ENCODE results near the gene SPON1. TPM values are rescaled to one million over a fixed set of nuclear protein-coding genes. Genes with fewer than 3 reads are reported as not detected.

SPON1 gene
- total RNA-seq, 1 experiment from 2014 or later = 6.4 TPM

GRCh38 chr11:14124886-14125285 is 162.4 kb downstream of the SPON1 start:
- Mint-ChIP-seq H3K4me3 (no peak overlapping the region), H3K27me3 (ENCODE audit: low read depth) (no peaks in the 10 kb centered on the region), H3K36me3 (peaks cover 10% of the 10 kb centered on the region), H3K4me1 (no peaks in the 10 kb centered on the region), H3K27ac (no peak overlapping the region), H3K9me3 (peaks cover 20% of the 10 kb centered on the region)
- no peak for DNase-seq (ENCODE audit: low spot score)
- TF ChIP-seq CBFB (CRISPR knock-in tag; IDR thresholded peaks at IDR 0.05; ENCODE audit: low read depth) (no peak), GTF2I (CRISPR knock-in tag; conservative IDR thresholded peaks at IDR 0.05) (no peak), RELA (CRISPR knock-in tag; IDR thresholded peaks at IDR 0.05; ENCODE audit: borderline replicate concordance) (no peak), TCF7 (CRISPR knock-in tag; IDR thresholded peaks at IDR 0.05; ENCODE audit: low read depth) (no peak), ZNF396 (CRISPR knock-in tag; IDR thresholded peaks at IDR 0.05; ENCODE audit: borderline replicate concordance) (no peak), NFATC4 (CRISPR knock-in tag; IDR thresholded peaks at IDR 0.05) (no peak)
- TF ChIP-seq, protein P1, sequence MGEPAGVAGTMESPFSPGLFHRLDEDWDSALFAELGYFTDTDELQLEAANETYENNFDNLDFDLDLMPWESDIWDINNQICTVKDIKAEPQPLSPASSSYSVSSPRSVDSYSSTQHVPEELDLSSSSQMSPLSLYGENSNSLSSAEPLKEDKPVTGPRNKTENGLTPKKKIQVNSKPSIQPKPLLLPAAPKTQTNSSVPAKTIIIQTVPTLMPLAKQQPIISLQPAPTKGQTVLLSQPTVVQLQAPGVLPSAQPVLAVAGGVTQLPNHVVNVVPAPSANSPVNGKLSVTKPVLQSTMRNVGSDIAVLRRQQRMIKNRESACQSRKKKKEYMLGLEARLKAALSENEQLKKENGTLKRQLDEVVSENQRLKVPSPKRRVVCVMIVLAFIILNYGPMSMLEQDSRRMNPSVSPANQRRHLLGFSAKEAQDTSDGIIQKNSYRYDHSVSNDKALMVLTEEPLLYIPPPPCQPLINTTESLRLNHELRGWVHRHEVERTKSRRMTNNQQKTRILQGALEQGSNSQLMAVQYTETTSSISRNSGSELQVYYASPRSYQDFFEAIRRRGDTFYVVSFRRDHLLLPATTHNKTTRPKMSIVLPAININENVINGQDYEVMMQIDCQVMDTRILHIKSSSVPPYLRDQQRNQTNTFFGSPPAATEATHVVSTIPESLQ (CRISPR knock-in tag; IDR thresholded peaks at IDR 0.05) = no peak
- ChIA-PET CTCF (no interaction called here), POLR2A (no interaction called here)
- no peak for ATAC-seq

GRCh38 chr11:14125529-14125928 is 163.0 kb downstream of the SPON1 start:
- Mint-ChIP-seq H3K4me1 (no peaks in the 10 kb centered on the region), H3K9me3 (peaks cover 21% of the 10 kb centered on the region), H3K27ac (no peak overlapping the region), H3K36me3 (peaks cover 10% of the 10 kb centered on the region), H3K4me3 (no peak overlapping the region), H3K27me3 (ENCODE audit: low read depth) (no peaks in the 10 kb centered on the region)
- ChIA-PET CTCF (no interaction called here), POLR2A (no interaction called here)
- TF ChIP-seq, protein P2, sequence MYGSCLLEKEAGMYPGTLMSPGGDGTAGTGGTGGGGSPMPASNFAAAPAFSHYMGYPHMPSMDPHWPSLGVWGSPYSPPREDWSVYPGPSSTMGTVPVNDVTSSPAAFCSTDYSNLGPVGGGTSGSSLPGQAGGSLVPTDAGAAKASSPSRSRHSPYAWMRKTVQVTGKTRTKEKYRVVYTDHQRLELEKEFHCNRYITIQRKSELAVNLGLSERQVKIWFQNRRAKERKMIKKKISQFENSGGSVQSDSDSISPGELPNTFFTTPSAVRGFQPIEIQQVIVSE (CRISPR knock-in tag; IDR thresholded peaks at IDR 0.05; ENCODE audit: borderline replicate concordance) = no peak
- TF ChIP-seq, protein P3, sequence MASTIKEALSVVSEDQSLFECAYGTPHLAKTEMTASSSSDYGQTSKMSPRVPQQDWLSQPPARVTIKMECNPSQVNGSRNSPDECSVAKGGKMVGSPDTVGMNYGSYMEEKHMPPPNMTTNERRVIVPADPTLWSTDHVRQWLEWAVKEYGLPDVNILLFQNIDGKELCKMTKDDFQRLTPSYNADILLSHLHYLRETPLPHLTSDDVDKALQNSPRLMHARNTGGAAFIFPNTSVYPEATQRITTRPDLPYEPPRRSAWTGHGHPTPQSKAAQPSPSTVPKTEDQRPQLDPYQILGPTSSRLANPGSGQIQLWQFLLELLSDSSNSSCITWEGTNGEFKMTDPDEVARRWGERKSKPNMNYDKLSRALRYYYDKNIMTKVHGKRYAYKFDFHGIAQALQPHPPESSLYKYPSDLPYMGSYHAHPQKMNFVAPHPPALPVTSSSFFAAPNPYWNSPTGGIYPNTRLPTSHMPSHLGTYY (CRISPR knock-in tag; IDR thresholded peaks at IDR 0.05) = no peak
- no peak for TF ChIP-seq ZNF219 (CRISPR knock-in tag; IDR thresholded peaks at IDR 0.05; ENCODE audit: borderline replicate concordance)
- no peak for TF ChIP-seq NR3C1 (CRISPR knock-in tag; conservative IDR thresholded peaks at IDR 0.05; ENCODE audit: low read depth)
- TF ChIP-seq ELF4 (CRISPR knock-in tag; IDR thresholded peaks at IDR 0.05; ENCODE audit: low read depth) = no peak
- no peak for TF ChIP-seq GRHL2 (CRISPR knock-in tag; IDR thresholded peaks at IDR 0.05; ENCODE audit: insufficient replicate concordance, severe bottlenecking)
- TF ChIP-seq TEAD1 (CRISPR knock-in tag; IDR thresholded peaks at IDR 0.05) = no peak
- DNase-seq (ENCODE audit: low spot score) (no peak), ATAC-seq (no peak)

DNA sequence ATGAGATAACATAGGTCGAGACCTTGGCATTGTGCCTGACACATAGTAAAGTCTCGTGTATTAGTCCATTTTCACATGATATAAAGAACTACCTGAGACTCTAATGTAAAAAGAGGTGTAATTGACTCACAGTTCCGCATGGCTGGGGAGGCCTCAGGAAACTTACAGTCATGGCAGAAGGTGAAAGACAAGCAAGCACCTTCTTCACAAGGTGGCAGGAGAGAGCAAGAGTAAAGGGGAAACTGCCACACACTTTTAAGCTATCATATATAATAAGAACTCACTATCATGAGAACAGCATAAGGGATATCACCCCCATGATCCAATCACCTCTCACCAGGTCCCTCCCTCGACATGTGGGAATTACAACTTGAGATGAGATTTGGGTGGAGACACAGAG is 165.2 kb downstream of the SPON1 start:
- ATAC-seq = 0 out of 2 replicates have a peak, but pooled peaks have one; percentile 36

More for the DNA sequence above, 165.2 kb downstream of the SPON1 start:
- peaks cover 21% of the 10 kb centered on the region for H3K9me3 Mint-ChIP-seq
- H3K36me3 Mint-ChIP-seq = peaks cover 10% of the 10 kb centered on the region
- no peak overlapping the region for H3K27ac Mint-ChIP-seq
- CTCF ChIA-PET = interaction anchor here (0.6 to 1.4 kb wide), 3 partner anchors 69 to 165 kb away, joined by 3 to 5 read pairs (median 5); partner anchors contain the start of gene SPON1
- H3K4me1 Mint-ChIP-seq = peaks cover 16% of the 10 kb centered on the region
- no peak for DNase-seq (ENCODE audit: low spot score)
- POLR2A ChIA-PET = no interaction called here
- TF ChIP-seq FOXK1 (CRISPR knock-in tag; IDR thresholded peaks at IDR 0.05) (no peak), OVOL2 (CRISPR knock-in tag; IDR thresholded peaks at IDR 0.05; ENCODE audit: borderline replicate concordance) (no peak)
- TF ChIP-seq, protein P4, sequence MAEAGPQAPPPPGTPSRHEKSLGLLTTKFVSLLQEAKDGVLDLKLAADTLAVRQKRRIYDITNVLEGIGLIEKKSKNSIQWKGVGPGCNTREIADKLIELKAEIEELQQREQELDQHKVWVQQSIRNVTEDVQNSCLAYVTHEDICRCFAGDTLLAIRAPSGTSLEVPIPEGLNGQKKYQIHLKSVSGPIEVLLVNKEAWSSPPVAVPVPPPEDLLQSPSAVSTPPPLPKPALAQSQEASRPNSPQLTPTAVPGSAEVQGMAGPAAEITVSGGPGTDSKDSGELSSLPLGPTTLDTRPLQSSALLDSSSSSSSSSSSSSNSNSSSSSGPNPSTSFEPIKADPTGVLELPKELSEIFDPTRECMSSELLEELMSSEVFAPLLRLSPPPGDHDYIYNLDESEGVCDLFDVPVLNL (CRISPR knock-in tag; IDR thresholded peaks at IDR 0.05; ENCODE audit: borderline replicate concordance, low read depth) = no peak
- TF ChIP-seq, protein P2 (CRISPR knock-in tag; IDR thresholded peaks at IDR 0.05; ENCODE audit: borderline replicate concordance) = no peak
- TF ChIP-seq, protein P5, sequence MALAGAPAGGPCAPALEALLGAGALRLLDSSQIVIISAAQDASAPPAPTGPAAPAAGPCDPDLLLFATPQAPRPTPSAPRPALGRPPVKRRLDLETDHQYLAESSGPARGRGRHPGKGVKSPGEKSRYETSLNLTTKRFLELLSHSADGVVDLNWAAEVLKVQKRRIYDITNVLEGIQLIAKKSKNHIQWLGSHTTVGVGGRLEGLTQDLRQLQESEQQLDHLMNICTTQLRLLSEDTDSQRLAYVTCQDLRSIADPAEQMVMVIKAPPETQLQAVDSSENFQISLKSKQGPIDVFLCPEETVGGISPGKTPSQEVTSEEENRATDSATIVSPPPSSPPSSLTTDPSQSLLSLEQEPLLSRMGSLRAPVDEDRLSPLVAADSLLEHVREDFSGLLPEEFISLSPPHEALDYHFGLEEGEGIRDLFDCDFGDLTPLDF (CRISPR knock-in tag; IDR thresholded peaks at IDR 0.05) = no peak
- no peak overlapping the region for H3K4me3 Mint-ChIP-seq
- H3K27me3 Mint-ChIP-seq (ENCODE audit: low read depth) = no peaks in the 10 kb centered on the region
